Fibroblast of skin of abdomen (primary cell): Measurements from ENCODE around the gene PLS3.

ENCODE experiments used
- DNase-seq: peaks from one replicate; pipeline ENCODE4 v3.0.0-alpha.2; 2013

The PLS3 gene

GRCh38 chrX:115565888-115566287 lies 4.9 kb downstream of the PLS3 start:
- no peak for DNase-seq

- DNase-seq, result no peak
Observed at GRCh38 chrX:115571712-115572111, 10.7 kb downstream of the PLS3 start.

GRCh38 chrX:115573185-115573584 lies 12.2 kb downstream of the PLS3 start:
- DNase-seq, result no peak

DNA sequence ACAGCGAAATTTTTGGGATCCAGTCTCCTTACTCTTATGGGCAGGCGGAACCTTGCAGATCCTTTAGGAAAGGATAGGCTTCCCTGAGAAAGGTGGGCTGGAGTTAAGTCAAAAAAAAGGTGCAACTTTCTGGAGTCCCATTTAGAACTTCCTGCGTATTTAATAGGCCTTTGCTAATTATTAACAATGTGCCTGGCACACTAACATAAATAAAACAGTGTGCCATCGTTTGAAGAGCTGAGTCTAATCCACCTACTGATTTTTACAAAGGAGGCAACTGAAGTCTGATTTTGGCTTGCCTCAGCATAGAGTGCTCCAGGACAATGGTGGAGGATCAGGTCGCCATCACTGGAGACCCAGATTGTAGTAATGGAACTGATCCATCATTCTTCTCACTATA lies 15.7 kb downstream of the PLS3 start:
- DNase-seq, result no peak

DNA sequence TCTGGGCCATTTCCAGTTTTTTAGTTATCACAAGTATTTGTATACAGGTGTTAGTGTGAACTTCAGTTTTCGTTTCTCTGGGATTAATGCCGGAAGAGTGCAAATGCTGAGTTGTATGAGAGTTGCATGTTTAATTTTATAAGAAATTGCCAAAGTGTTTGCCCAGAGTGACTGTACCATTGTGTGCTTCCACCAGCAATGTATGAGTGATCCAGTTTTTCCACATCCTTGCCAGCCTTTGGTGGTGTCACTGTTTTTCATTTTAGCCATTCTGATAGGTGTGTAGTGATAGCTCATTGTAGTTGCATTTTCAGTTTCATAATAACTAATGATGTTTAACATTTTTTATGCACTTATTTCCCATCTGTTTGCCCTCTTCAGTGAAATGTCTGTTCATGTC lies 18.4 kb downstream of the PLS3 start:
- DNase-seq, result no peak

DNA sequence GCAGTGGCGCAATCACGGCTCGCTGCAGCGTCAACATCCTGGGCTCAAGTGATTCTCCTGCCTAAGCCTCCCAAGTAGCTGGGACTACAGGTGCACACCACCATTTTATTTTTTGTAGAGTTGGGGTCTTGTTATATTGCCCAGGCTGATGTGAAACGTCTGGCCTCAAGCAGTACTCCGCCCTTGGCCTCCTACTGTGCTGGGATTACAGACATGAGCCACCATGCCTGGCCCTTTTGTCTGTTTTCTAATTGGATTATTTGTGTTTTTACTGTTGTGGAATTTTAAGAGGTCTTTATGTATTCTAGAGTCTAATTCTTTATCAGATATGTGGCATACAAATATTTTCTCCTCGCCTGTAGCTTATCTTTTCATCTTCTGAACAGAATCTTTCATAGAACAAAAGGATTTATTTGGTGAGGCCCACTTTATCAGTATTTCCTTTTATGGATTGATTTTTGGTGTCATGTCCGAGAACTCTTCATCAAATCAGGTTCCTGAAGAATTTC lies 18.9 kb downstream of the PLS3 start:
- DNase-seq, result no peak

GRCh38 chrX:115581759-115582615 lies 21.0 kb downstream of the PLS3 start:
- no peak for DNase-seq

- DNase-seq, result no peak
Observed at GRCh38 chrX:115582616-115583495, 21.9 kb downstream of the PLS3 start.

DNA sequence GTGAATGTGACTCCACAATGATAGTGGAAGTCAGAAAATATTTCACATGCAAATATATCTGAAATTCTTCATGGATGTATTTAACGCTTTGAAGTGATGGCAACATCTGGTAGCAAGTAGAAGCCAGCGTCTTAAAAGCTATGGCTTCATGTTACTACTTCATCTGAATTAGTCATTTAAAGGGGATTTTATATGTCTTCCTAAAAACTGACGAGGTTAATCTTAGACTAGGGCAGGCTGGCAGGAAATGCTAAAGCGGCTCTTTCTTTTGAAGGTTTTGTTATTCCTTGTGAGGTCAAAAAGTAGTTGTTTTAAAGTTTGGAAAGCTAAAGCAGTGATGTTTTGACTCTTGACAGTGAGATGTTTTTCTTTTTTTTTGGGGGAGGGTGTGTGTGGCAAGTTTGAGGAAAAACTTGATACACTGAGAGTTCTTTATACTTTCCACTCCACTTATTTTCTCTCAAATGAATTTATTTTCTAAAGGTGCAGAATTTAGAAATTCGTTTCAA lies 22.6 kb downstream of the PLS3 start:
- peak; percentile 71 for DNase-seq

DNA sequence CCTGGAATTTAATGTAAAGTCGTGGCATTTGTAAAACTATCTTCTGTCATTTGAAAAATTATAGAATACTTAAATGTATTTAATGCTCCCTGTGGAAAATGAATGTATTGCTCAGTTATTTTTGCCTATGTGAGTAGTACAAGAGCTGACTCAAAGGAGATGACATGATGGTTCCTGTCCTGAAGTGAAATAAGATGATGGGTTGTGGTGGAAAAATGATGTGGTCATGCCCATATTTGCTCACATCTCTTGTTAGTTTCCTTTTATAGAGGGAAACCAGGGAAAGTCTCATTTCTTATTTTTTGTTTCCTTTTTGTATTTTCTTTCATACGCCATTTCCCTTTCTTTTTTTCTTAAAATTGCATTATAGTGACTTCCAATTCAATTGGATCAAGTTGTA lies 23.7 kb downstream of the PLS3 start:
- DNase-seq, result peak; percentile 74

DNA sequence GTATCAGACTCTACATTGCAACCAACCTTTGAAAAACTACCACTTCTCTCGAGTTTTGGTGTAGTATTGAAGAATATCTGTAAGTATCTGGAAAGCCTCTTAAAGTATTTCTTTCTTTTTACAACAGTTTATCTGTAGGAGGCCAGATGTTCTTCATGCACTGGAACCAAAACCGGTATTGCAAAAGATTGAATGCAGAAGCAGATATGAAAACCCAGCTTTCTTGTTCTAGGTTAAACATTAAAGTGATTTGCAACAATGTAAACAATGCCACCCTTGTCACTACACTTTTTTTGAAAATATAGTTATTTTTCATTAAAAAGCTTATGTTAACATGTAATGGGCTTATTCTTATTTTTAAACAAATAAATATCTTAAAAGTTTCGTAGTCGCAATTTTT lies 27.2 kb downstream of the PLS3 start:
- DNase-seq, result no peak

GRCh38 chrX:115589419-115589818 lies 28.4 kb downstream of the PLS3 start:
- no peak for DNase-seq

- DNase-seq, result no peak
Observed at GRCh38 chrX:115591420-115591819, 30.4 kb downstream of the PLS3 start.

DNA sequence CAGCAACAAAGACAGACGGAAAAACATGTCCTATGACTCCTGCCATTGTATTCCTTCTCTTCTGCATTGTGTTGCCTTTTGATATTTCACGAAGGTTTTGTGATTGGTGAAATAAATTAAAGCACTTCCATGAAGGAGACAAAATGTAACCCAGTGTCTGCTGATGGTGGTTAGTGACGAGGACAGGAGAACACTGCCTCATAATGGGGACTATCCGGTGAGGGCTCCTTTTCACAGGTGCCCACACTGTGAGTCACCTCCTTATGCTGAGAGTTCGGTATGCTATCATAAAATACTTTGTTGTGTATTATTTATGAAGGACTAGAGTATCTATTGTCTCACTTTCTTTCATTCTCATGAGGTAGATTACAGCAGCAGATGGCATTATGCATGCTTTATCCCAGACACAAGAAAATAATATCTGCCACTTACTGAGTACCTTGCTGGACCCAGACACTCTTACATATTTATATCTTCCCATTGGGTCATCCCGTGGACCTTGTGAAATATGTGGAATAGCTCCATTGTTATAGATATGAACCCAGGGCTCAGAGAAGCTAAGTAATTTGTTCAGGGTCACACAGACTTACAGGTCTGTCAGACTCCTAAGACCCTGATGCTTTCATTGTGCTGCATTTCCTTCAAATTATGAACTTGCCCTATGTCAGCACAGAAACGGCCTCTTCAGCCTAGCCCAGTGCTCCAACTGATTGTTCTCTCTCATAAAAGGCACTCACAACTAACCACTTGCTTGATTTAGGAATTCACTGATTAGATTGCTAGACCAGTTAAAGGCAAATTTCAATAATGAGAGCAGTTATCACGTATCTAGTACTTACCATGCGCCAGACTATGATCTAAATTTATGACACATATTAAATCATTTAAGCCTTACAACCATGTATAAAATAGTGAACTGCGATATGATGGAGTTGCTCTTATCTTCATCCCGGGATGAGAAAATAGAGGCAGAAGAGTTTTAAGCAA lies 31.2 kb downstream of the PLS3 start:
- DNase-seq, result no peak

DNA sequence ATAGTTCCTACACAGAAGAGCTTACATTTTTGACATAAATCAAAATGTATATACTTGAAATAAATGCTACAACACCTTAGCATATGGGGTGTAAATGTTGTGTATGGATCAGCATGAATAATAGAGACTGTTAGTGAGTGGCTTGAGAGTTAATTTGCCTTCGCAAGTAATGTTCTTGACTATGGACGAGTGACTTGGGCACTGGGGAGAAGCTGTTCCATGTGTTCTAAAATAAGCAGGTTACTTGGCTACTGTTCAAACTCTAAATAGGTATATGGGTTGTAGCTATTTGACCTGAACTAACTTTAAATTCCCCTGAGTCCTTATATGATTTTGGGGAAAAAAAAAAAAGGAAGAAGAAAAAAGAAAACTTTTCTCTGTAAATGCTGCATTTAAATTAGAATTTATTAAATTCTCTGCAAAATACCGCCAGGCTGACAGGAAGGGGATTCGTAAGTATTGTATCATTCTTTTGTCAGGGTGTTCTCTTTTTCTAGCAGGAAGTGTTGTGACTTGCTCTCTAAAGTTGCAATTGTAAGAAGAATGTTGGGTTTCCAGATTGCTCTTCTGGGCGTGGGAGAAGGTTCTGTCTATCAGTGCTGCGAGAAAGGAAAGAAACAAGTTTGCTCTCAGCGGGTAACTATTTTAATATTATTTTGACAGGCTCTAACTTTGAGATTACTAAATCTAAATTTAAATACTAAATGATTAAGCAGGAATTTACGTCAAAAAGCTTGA lies 32.2 kb downstream of the PLS3 start:
- peak; percentile 59 for DNase-seq

DNA sequence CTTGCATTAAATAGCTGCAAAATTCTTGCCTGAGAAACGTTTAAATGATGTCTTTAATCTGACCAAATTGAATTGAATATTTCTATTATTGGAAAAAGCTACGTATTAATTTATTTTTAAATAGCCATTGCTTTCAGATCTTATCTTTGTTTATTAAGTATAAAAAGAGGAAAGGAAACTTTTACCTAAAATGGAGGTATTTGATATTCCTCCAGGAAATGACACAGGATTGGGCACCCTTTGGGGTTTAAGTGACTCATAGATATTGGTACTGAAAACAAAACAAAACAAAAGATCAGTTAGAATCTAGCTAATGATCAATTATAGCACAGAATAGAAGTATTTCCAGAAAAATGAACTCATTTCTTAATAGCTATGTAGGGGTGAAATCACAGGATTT lies 34.1 kb downstream of the PLS3 start:
- DNase-seq, result no peak

DNA sequence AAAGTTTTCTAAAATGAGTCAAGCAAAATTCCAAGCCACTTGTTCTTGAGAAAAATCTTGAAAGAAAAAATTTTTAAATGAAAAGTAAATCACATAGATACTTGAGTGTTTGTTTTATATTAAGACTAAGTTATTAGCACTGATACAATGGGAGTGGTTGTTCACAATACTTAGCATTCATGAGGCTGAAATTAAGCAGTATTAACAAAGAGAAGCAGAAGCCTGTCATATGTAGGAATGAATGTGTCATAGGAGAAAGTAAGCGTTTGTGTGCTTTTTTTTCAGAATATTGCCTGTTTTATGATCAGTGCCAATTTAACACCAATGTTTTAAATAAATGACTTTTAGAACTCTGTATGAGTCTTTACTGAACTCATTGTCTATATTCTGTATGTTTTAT lies 37.6 kb downstream of the PLS3 start:
- DNase-seq, result no peak

GRCh38 chrX:115602308-115602707 lies 41.3 kb downstream of the PLS3 start:
- no peak for DNase-seq

- DNase-seq, result no peak
Observed at GRCh38 chrX:115602729-115603389, 41.9 kb downstream of the PLS3 start.

- DNase-seq, result no peak
Observed at GRCh38 chrX:115603534-115604074, 42.6 kb downstream of the PLS3 start.
